Subcutaneous adipose tissue (tissue), 4 donors: ENCODE measurements around the gene LAMA3. TPM values are rescaled to one million over a fixed set of nuclear protein-coding genes. Genes with fewer than 3 reads are reported as not detected.

Source experiments
- CTCF ChIP-seq: fragments of 450-650 bp; IDR thresholded peaks from one replicate; pipeline ENCODE4 v1.5.1; 2016; ENCODE audit warnings: low read depth, mild to moderate bottlenecking, control low read depth, antibody characterized with exemption, moderate library complexity
- total RNA-seq, 4 donors: library from RNA; depleted of rRNA; stranded (reverse); fragments of >200 nt; gene quantifications; one replicate each; pipeline ENCODE4 v1.1.0, GENCODE V29; 2016

LAMA3 gene
- total RNA-seq, 4 donors from 2014 or later, result 23.3 to 34.9 (median 28.4) TPM

- no peak for TF ChIP-seq CTCF
Measured at GRCh38 chr18:23929362-23929930, 240.2 kb downstream of the LAMA3 start.

- TF ChIP-seq CTCF, result no peak
Measured at GRCh38 chr18:23930002-23930401, 240.7 kb downstream of the LAMA3 start.

DNA sequence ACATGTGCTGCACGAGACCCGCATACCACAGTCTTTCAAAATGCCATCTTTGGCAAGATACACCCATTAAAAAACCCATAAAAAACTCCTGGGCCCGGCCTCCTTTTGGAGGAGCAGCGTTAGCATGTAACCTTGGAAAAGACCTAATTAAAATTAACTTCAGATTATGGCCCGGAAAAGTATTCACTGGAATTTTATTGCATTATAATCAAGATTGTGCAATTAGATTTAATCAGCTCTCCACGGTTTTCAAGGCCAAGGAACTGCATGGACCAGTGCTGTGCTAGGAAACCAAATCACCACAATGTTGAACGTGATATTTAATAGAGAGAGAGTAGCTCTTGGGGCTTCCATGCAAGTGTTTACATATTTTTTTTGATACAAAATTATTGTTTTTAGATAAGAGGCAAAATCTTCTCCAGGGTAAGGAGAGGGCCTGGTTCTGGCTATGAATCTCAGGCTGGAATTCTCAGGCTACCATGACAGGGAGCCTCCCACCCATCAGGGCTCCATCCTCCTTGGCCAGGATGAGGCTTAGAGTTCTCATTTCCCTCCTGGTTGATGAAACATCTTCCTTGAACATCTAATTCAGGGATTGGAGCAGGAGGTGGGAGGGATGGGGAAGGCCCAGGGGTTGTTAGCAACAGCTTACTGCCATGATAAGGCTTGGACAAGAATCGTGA, 243.3 kb downstream of the LAMA3 start:
- TF ChIP-seq CTCF, result no peak

- no peak for TF ChIP-seq CTCF
Measured at GRCh38 chr18:23933407-23933806, 244.2 kb downstream of the LAMA3 start.

DNA sequence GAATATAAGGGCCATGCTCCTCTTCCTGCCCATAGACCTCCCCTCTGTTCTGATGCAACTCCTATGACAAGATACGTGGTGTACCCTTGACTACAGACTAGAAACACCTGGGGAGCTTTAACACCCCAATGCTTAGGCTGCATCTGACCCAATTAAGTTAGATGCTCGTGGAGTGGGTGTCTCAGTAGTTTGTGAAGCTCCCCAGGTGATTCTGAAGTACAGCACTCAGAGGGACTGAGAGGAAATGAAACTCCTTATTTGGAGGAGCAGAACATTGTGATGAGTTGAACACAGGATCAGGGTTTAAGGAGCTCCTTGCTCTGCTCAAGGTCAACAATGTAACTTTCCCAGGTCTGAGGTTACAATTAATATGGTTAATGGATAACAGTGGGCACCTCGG, 245.0 kb downstream of the LAMA3 start:
- no peak for TF ChIP-seq CTCF

DNA sequence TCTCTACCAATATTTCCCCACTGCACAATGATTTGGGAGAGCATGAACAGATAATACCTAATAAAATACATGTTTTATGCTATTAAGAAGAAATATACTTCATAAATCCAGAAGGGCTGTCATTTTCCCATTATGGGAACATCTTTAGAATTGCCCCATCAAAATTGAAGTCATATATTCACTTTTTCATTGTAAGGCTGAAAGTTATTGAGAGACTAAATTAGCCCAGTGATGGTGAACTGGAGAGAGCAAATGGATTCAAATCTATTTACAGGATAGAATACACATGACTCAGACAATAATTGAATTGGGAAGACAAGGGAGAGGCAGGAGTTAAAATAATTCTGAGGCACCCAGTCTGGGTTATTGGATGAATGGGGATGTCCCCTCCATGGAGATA, 245.6 kb downstream of the LAMA3 start:
- TF ChIP-seq CTCF, result no peak

- TF ChIP-seq CTCF, result no peak
Measured at GRCh38 chr18:23935804-23936203, 246.6 kb downstream of the LAMA3 start.
